ENCODE results near the gene ITPK1.

DNA sequence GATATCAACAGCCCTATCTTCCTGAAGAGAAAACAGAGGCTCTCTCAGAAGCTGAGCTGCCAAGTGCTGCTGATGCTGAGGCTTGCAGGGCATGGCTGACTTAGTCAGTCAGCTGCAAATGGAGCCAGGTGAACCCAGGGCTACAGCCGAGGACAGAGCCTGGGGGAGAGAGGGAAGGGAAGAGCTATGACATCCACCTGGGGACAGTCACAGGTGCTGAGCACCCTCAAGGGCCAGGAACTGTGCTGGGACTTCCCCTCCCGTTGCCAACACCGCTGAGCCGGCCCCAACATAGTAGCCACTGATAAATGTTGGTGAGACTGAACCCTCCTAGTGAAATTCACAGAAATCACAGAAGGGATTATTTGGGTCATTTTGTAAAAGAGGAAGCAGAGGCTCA lies 199.5 kb downstream of the ITPK1 start:
- TF ChIP-seq POLR2AphosphoS5 (IDR thresholded peaks at IDR 0.05; ENCODE audit: insufficient read depth, low read depth, low read length) = no peak
- TF ChIP-seq, protein P1, sequence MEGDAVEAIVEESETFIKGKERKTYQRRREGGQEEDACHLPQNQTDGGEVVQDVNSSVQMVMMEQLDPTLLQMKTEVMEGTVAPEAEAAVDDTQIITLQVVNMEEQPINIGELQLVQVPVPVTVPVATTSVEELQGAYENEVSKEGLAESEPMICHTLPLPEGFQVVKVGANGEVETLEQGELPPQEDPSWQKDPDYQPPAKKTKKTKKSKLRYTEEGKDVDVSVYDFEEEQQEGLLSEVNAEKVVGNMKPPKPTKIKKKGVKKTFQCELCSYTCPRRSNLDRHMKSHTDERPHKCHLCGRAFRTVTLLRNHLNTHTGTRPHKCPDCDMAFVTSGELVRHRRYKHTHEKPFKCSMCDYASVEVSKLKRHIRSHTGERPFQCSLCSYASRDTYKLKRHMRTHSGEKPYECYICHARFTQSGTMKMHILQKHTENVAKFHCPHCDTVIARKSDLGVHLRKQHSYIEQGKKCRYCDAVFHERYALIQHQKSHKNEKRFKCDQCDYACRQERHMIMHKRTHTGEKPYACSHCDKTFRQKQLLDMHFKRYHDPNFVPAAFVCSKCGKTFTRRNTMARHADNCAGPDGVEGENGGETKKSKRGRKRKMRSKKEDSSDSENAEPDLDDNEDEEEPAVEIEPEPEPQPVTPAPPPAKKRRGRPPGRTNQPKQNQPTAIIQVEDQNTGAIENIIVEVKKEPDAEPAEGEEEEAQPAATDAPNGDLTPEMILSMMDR (IDR thresholded peaks at IDR 0.05; ENCODE audit: extremely low read depth in 1 of 2, insufficient read depth in 1 of 2, low read depth in 1 of 2, low read length in 2 of 2) = no peak
- TF ChIP-seq POLR2A (IDR thresholded peaks at IDR 0.05; ENCODE audit: low read depth, low read length) = no peak
- TF ChIP-seq, protein P2, sequence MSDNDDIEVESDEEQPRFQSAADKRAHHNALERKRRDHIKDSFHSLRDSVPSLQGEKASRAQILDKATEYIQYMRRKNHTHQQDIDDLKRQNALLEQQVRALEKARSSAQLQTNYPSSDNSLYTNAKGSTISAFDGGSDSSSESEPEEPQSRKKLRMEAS (IDR thresholded peaks at IDR 0.05; ENCODE audit: insufficient read depth, insufficient read length) = no peak
- TF ChIP-seq EZH2 (IDR thresholded peaks at IDR 0.05; ENCODE audit: borderline replicate concordance, low read depth, low read length, severe bottlenecking) = no peak
- no peak for TF ChIP-seq MYC (IDR thresholded peaks at IDR 0.05; ENCODE audit: low read depth, low read length)
- no peak for TF ChIP-seq FOS (IDR thresholded peaks at IDR 0.05; ENCODE audit: borderline replicate concordance, insufficient read depth, low read length)
- TF ChIP-seq JUN (IDR thresholded peaks at IDR 0.05; ENCODE audit: borderline replicate concordance, insufficient read depth, insufficient read length, low read depth) = no peak
